HG02884 (cell line): ENCODE data around the gene ZBTB48.

ENCODE experiments used
- ATAC-seq: cut with Tn5 transposase; IDR thresholded peaks from one replicate; pipeline ENCODE4 v1.9.1; 2021; ENCODE audit warnings: mild to moderate bottlenecking, moderate library complexity; ENCODE audit not compliant: unreplicated experiment

Gene ZBTB48

DNA sequence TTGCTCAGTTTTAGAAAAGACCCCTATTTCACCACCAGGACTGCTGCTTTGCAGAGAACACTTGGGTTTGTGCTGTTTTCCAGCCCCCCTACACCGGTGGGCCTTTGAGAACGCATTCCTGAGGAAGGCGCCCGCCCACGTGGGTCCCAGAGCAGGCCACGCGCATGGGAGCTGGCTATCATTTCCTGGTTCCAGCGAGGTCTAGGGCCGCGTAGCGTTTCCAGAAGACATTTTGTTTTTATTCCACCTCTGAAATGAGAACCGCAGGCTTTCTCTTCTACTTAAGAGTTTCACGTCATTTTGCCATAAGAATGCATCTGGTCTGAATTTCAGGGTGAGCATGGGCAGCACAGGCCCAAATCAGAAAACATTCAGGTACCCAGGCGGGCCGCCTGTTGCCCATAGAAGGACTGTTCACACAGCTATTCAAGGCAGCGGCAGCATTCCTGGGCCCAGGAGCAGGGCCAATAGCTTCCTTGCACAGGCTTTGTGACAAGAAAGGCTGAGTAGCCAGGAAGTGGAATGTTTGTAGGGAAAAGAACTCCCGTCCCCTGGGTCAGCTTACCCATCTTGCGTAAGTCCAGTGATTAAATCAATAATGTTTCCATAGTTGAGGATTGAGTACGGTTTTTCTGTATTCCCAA lies 24.2 kb downstream of the ZBTB48 start:
- no peak for ATAC-seq

GRCh38 chr1:6612641-6613360 lies 33.0 kb downstream of the ZBTB48 start:
- ATAC-seq: peak; percentile 18

GRCh38 chr1:6613361-6614018 lies 33.7 kb downstream of the ZBTB48 start, which contains the start of gene PHF13:
PHF13 (plus strand) TSS chr1:6613731; CDS start chr1:6614067, 336 bp downstream.
- peak; percentile 87 for ATAC-seq

GRCh38 chr1:6614019-6614928 lies 34.5 kb downstream of the ZBTB48 start:
- ATAC-seq: no peak

DNA sequence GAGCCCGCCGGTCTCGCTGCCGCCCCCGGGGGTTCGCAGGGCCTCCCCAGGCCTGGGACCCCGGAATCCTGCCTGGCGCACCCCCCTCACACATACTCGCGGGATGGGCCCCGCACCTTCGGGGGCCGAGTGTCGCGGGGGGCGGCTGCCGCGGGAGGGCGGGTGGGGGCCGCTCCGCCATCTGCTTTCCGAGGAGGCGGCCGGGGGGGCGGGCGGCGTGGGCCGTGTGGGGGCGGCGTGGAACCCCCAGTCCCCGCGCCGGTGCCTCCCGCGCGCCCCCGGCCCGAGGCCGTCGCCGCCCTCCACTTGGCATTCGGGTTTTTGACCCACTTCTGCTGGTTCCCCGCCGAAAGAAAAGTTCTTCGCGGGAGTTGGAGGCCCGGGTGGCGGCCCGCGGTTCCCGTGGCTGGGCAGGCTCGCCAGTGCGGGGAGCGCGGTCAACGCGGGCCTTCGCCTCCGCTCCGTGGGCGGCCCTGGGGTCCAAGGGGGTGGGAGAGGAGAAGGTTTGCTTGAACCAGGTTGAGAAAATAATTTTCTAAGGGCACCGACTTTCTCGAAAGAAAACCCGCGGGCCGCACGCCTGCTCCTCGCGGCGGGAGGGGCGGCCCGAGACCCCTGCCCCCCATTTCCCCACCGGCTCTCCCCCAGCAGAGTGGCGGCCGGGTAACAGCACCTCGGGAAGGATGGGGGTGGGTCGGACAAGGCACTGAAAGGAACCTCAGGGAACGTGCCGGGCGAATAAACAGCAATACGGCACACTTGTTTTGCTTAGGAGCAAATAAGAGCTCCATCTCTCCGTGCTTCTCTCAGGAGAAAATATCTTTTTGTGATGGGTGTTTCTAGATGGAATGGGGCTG lies 35.4 kb downstream of the ZBTB48 start:
- no peak for ATAC-seq

DNA sequence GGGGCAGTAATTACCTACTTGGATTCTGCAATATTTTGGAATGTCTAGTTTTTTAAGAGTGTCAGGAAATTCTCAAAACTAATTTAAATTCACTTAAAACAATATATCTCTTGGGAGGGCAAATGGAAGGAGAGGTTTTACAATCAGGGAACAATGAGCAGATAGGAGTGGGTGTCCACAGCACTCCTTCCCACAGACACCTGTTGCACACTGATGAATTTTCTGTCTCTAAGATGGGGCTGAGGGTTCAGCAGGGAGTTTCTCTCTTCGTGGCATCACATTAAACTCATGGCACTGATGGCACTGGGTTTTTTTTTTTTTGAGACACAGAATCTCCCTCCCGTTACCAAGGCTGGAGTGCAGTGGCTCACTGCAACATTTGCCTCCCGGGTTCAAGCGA lies 39.3 kb downstream of the ZBTB48 start:
- ATAC-seq: no peak

- no peak for ATAC-seq
These were observed 41.9 kb downstream of the ZBTB48 start for GRCh38 chr1:6621429-6622391.

DNA sequence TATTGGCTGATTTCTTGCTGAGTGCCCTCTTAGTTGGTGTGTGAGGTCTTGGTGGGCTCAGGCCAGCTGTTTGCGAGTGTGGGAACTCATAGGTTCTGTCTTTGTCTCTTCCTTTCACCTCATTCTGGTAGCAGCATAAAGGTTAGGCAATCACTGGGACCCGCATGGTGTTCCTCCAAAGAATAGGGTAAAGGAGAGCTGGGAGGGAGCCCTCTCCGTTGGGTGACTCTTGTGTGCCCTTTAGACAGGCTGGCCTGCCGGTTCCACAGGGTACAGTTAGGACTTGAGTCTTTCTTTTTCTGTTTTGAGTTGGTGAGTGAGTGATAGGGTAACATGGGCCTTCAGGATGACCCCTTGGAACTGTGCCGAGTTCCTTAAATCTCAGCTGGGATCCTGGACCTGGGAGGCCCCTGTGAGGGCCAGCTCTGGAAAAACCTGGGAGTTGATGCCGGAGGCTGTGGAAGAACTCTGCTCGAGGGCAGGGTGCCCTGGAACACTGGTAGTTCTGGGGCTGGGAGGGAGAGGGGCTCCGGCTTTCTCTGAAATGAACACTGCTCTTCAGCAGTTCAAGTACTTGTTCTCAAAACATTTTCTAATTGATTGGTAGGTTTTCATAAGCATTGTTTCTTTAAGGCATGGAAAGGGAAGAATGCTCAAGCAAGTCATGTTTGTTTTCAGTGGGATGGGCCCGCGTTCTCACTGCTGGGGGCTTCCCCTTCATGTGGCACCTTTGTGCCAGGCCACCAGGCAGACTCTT lies 42.8 kb downstream of the ZBTB48 start:
- no peak for ATAC-seq

- no peak for ATAC-seq
These were observed 43.6 kb downstream of the ZBTB48 start for GRCh38 chr1:6623269-6623965.

- peak; percentile 71 for ATAC-seq
These were observed 45.2 kb downstream of the ZBTB48 start, which contains the start of gene THAP3 for GRCh38 chr1:6624710-6625583. THAP3 (plus strand) TSS chr1:6624868; CDS start chr1:6625219, 351 bp downstream.

- no peak for ATAC-seq
These were observed 45.9 kb downstream of the ZBTB48 start for GRCh38 chr1:6625584-6626149.

- no peak for ATAC-seq
These were observed 47.2 kb downstream of the ZBTB48 start for GRCh38 chr1:6627031-6627430.

GRCh38 chr1:6627841-6628545 lies 48.2 kb downstream of the ZBTB48 start:
- ATAC-seq: no peak

DNA sequence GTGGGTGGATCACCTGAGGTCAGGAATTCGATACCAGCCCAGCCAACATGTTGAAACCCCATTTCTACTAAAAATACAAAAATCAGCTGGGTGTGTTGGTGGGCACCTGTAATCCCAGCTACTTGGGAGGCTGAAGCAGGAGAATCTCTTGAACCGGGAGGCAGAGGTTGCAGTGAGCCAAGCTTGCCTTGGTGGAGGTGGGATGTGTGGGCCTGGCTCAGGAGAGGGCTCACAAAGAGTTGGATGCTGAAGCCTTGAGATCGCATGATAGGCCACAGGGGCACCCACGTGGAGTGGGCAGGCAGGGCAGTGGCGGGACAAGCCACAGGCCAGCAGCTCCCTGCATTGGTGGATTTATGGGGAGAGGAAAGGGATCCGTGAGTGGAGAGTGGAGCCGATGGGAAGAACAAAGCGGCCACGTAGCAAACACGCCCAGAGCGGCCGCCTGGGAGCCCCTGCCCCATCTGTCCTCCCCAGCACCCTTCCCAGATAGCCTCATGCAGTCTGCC lies 49.2 kb downstream of the ZBTB48 start:
- ATAC-seq: no peak

- ATAC-seq: no peak
These were observed 50.2 kb downstream of the ZBTB48 start for GRCh38 chr1:6630027-6630426.
